ENCODE measurements around the gene CFAP300. TPM values are rescaled to one million over a fixed set of nuclear protein-coding genes. Genes with fewer than 3 reads are reported as not detected.
A peak's percentile ranks its signal among the peaks of the same experiment; 100 is the strongest.

The CFAP300 gene
- total and polyA plus RNA-seq, 2 experiments from 2014 or later, result 1.5 to 2.9 TPM

- Histone ChIP-seq H3K4me1 (ENCODE audit: insufficient read depth) (peaks cover 34% of the 10 kb centered on the region), H4K20me1 (ENCODE audit: insufficient read depth, poor library complexity, severe bottlenecking) (peaks cover 4% of the 10 kb centered on the region), H3K79me2 (peaks cover 57% of the 10 kb centered on the region), H3K9me2 (replicated peaks; ENCODE audit: insufficient read depth) (no peaks in the 10 kb centered on the region), H3K4me3 (peak overlapping the region; percentile 21), H2AFZ (peak overlapping the region; percentile 17), H3K4me2 (peak overlapping the region; percentile 82), H3K9me3 (ENCODE audit: low read depth) (no peaks in the 10 kb centered on the region), H3K27ac (peak overlapping the region; percentile 97), H3K36me3 (replicated peaks; ENCODE audit: insufficient read depth, low read depth) (no peaks in the 10 kb centered on the region), H3K27me3 (no peaks in the 10 kb centered on the region)
- no peak for TF ChIP-seq EZH2phosphoT487 (IDR thresholded peaks at IDR 0.05; ENCODE audit: low read depth, severe bottlenecking, unreplicated experiment)
- TF ChIP-seq EZH2 (IDR thresholded peaks at IDR 0.05; ENCODE audit: borderline replicate concordance), result no peak
- peak; percentile 24 for TF ChIP-seq CTCF (IDR thresholded peaks at IDR 0.05; ENCODE audit: poor library complexity)
- 1% methylated on average over 38 of the region's 61 CpGs for WGBS (ENCODE audit: low lambda C conversion rate, missing lambda C conversion rate)
- peak; percentile 96 for DNase-seq (ENCODE audit: low spot score)
Measured at GRCh38 chr11:102111011-102111786, 64.0 kb downstream of the CFAP300 start.

- Histone ChIP-seq H3K4me3 (peak overlapping the region; percentile 21), H4K20me1 (ENCODE audit: insufficient read depth, poor library complexity, severe bottlenecking) (peaks cover 7% of the 10 kb centered on the region), H2AFZ (no peak overlapping the region), H3K27ac (peak overlapping the region; percentile 97), H3K4me2 (peak overlapping the region; percentile 77), H3K27me3 (no peaks in the 10 kb centered on the region), H3K36me3 (replicated peaks; ENCODE audit: insufficient read depth, low read depth) (no peaks in the 10 kb centered on the region), H3K4me1 (ENCODE audit: insufficient read depth) (peaks cover 41% of the 10 kb centered on the region), H3K9me3 (ENCODE audit: low read depth) (no peaks in the 10 kb centered on the region), H3K9me2 (replicated peaks; ENCODE audit: insufficient read depth) (no peaks in the 10 kb centered on the region), H3K79me2 (peaks cover 65% of the 10 kb centered on the region)
- 1% methylated on average over 19 of the region's 20 CpGs for WGBS (ENCODE audit: low lambda C conversion rate, missing lambda C conversion rate)
- TF ChIP-seq EZH2phosphoT487 (IDR thresholded peaks at IDR 0.05; ENCODE audit: low read depth, severe bottlenecking, unreplicated experiment) (no peak), CTCF (IDR thresholded peaks at IDR 0.05; ENCODE audit: poor library complexity) (no peak), EZH2 (IDR thresholded peaks at IDR 0.05; ENCODE audit: borderline replicate concordance) (no peak)
- DNase-seq (ENCODE audit: low spot score), result peak; percentile 83
Measured at GRCh38 chr11:102111787-102112508, 64.7 kb downstream of the CFAP300 start.

- Histone ChIP-seq H3K9me2 (replicated peaks; ENCODE audit: insufficient read depth) (no peaks in the 10 kb centered on the region), H2AFZ (no peak overlapping the region), H3K36me3 (replicated peaks; ENCODE audit: insufficient read depth, low read depth) (no peaks in the 10 kb centered on the region), H4K20me1 (ENCODE audit: insufficient read depth, poor library complexity, severe bottlenecking) (peaks cover 7% of the 10 kb centered on the region), H3K27me3 (no peaks in the 10 kb centered on the region), H3K4me2 (peak overlapping the region; percentile 77), H3K4me1 (ENCODE audit: insufficient read depth) (peaks cover 46% of the 10 kb centered on the region), H3K4me3 (peak overlapping the region; percentile 21), H3K27ac (peak overlapping the region; percentile 97), H3K79me2 (peaks cover 70% of the 10 kb centered on the region), H3K9me3 (ENCODE audit: low read depth) (no peaks in the 10 kb centered on the region)
- 2% methylated on average over 5 of the region's 5 CpGs for WGBS (ENCODE audit: low lambda C conversion rate, missing lambda C conversion rate)
- TF ChIP-seq EZH2 (IDR thresholded peaks at IDR 0.05; ENCODE audit: borderline replicate concordance) (no peak), EZH2phosphoT487 (IDR thresholded peaks at IDR 0.05; ENCODE audit: low read depth, severe bottlenecking, unreplicated experiment) (no peak), CTCF (IDR thresholded peaks at IDR 0.05; ENCODE audit: poor library complexity) (no peak)
- peak; percentile 19 for DNase-seq (ENCODE audit: low spot score)
Measured at GRCh38 chr11:102112509-102112821, 65.2 kb downstream of the CFAP300 start.

Data from hepatocyte (in vitro differentiated cells).